HEK293 (cell line): ENCODE measurements around the gene DDTL.
"Not testable (repeated sequence)": the region's sequence is repeated elsewhere in the genome, so short reads cannot be mapped to it uniquely, and the experiment has no call there.

Source experiments
- CTCF ChIP-seq: fragments of 450-650 bp; formaldehyde crosslinking; IDR thresholded peaks from 2 replicates; pipeline ENCODE4 v1.5.1; 2016; ENCODE audit warnings: missing biosample characterization, missing genetic modification characterization
- HOXA7 ChIP-seq: sonication (generic); formaldehyde crosslinking; IDR thresholded peaks from 2 replicates; pipeline ENCODE4 v1.8.1; 2022; ENCODE audit warnings: missing genetic modification reagents, borderline replicate concordance
- KLF16 ChIP-seq: fragments of 450-650 bp; formaldehyde crosslinking; IDR thresholded peaks from 2 replicates; pipeline ENCODE4 v1.5.1; 2017; ENCODE audit warnings: missing biosample characterization, missing genetic modification characterization
- TSHZ1 ChIP-seq: fragments of 450-650 bp; formaldehyde crosslinking; IDR thresholded peaks from 2 replicates; pipeline ENCODE4 v1.5.1; 2016; ENCODE audit warnings: missing biosample characterization, missing genetic modification characterization, borderline replicate concordance
- ZNF174 ChIP-seq: fragments of 450-650 bp; formaldehyde crosslinking; IDR thresholded peaks from 2 replicates; pipeline ENCODE4 v1.5.0; 2017; ENCODE audit warnings: missing biosample characterization, mild to moderate bottlenecking, missing genetic modification characterization
- ZNF416 ChIP-seq: fragments of 450-650 bp; formaldehyde crosslinking; IDR thresholded peaks from 2 replicates; pipeline ENCODE4 v1.5.1; 2016; ENCODE audit warnings: missing biosample characterization, missing genetic modification characterization
- ZNF449 ChIP-seq: fragments of 450-650 bp; formaldehyde crosslinking; IDR thresholded peaks from 2 replicates; pipeline ENCODE4 v1.5.1; 2017; ENCODE audit warnings: missing biosample characterization, mild to moderate bottlenecking, missing genetic modification characterization, moderate library complexity
- ZNF670 ChIP-seq: fragments of 450-650 bp; formaldehyde crosslinking; IDR thresholded peaks from 2 replicates; pipeline ENCODE4 v1.5.1; 2016; ENCODE audit warnings: missing biosample characterization, missing genetic modification characterization, low read depth
- ZNF747 ChIP-seq: fragments of 450-650 bp; formaldehyde crosslinking; IDR thresholded peaks from 2 replicates; pipeline ENCODE4 v1.5.1; 2016; ENCODE audit warnings: missing biosample characterization, missing genetic modification characterization

- TF ChIP-seq ZNF174 (tag by site-specific recombination); ZNF670 (tag by site-specific recombination); ZNF747 (tag by site-specific recombination); KLF16 (tag by site-specific recombination); CTCF (tag by site-specific recombination); HOXA7; ZNF449 (tag by site-specific recombination); TSHZ1 (tag by site-specific recombination); ZNF416 (tag by site-specific recombination): not testable (repeated sequence)
Measured at GRCh38 chr22:23993080-23993479, 26.4 kb downstream of the DDTL start.
